Fibroblast of skin of right quadriceps (primary cell): Measurements from ENCODE around the gene PLIN5.

Source experiments
- DNase-seq: peaks from one replicate; pipeline ENCODE4 v3.0.0-alpha.2; 2013

Gene PLIN5

DNA sequence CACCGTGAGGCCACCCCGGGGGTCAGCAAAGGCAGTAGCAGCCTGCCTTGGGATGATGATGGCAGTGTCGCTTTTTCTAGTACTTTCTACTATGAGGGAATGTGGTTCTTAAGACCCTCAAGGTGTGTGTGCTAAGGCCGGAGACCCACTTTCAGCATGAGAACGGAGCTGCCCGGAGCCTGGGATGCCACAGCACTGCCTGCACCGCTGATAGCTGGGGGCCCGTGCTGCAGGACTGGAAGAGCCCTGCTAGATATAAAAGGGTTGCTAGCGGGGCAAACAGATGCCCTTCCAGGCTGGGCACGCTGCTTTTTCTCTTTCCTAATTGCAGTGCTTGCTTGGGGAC lies 31.2 kb downstream of the PLIN5 start:
- DNase-seq, result no peak

- no peak for DNase-seq
Measured at GRCh38 chr19:4503132-4503824, 31.7 kb downstream of the PLIN5 start.

GRCh38 chr19:4502282-4503131 lies 32.5 kb downstream of the PLIN5 start:
- DNase-seq, result no peak

DNA sequence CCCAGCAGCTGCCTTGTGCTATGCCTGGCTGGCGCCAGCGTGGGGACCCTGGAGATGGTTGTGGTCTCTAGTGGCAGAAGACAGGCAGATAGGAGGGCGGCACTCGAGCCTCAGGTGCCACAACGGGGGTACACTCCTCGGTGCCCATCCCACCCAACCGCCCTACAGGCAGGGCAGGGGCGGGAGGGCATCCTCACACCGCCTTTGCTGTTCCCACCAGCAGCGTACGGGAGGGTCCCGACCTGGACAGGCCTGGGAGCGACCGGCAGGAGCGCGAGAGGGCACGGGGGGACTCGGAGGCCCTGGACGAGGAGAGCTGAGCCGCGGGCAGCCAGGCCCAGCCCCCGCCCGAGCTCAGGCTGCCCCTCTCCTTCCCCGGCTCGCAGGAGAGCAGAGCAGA lies 33.3 kb downstream of the PLIN5 start:
- DNase-seq, result no peak

- DNase-seq, result no peak
Measured at GRCh38 chr19:4500841-4501591, 34.0 kb downstream of the PLIN5 start.

DNA sequence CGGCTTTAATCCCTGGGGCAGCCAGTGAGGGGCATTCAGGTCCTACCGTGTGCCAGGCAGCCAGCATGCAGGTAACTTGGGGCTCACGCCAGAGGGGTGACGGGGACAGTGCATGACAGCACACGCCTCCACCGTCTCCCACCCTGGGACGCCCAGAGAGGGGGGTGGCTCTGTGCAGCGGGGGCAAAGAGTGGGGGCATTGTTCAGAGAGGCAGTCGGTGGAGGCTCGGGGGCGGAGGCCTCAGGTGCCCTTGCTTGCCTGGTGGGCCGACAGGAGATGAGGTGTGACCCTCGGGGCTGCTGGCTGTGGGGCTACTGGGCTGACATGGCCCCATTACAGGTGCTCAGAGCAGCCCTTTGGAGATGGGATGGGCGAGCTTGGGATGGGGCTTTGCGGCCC lies 35.2 kb downstream of the PLIN5 start:
- DNase-seq, result no peak

DNA sequence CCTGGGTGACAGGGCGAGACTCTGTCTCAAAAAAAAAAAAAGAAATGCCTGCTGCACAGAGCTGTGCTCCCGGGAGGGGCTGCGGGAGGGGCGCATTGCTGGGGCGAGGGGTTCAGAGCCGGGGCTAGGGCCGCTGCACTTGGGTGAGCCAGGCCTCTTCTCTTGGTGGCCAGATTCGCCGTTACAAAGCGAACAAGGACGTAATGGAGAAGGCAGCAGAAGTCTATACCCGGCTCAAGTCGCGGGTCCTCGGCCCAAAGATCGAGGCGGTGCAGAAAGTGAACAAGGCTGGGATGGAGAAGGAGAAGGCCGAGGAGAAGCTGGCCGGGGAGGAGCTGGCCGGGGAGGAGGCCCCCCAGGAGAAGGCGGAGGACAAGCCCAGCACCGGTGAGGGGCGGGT lies 35.7 kb downstream of the PLIN5 start:
- DNase-seq, result no peak

- no peak for DNase-seq
Measured at GRCh38 chr19:4498694-4499093, 36.3 kb downstream of the PLIN5 start.

GRCh38 chr19:4497770-4498389 lies 37.1 kb downstream of the PLIN5 start:
- DNase-seq, result no peak

GRCh38 chr19:4496304-4496703 lies 38.7 kb downstream of the PLIN5 start:
- DNase-seq, result no peak

DNA sequence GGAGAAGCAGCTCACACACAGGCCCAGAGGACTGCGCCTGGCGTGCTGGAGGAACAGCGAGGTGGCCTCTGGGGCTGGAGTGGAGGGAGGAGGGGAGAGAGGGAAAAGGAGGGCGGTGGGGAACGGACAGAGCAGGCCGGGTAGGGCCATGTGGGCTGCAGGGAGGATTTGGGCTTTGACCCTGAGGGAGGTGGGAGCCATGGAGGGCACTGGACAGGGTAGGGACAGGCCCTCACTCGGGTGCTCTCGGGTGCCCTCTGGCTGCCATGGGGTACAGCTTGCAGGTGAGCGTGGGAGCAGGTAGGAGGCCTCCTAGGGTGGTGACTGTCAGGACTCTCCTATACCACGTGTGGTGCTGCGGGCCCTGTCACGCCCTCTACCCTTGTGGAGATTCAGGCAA lies 39.6 kb downstream of the PLIN5 start:
- no peak for DNase-seq

DNA sequence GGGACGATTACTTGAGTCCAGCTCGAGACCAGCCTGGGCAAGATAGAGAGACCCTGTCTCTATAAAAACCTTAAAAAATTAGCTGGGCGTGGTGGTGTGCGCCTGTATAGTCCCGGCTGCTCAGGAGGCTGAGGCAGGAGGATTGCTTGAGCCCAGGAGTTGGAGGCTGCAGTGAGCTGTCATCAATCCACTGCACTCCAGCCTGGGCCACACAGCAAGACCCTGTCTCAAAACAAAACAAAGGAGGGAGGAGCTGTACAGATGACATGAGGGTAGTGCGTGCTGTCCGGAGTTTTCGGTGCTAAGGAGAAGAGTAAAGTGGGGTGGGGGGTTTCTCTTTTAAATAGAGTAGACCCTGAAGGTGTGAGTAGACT lies 40.3 kb downstream of the PLIN5 start:
- DNase-seq, result no peak

DNA sequence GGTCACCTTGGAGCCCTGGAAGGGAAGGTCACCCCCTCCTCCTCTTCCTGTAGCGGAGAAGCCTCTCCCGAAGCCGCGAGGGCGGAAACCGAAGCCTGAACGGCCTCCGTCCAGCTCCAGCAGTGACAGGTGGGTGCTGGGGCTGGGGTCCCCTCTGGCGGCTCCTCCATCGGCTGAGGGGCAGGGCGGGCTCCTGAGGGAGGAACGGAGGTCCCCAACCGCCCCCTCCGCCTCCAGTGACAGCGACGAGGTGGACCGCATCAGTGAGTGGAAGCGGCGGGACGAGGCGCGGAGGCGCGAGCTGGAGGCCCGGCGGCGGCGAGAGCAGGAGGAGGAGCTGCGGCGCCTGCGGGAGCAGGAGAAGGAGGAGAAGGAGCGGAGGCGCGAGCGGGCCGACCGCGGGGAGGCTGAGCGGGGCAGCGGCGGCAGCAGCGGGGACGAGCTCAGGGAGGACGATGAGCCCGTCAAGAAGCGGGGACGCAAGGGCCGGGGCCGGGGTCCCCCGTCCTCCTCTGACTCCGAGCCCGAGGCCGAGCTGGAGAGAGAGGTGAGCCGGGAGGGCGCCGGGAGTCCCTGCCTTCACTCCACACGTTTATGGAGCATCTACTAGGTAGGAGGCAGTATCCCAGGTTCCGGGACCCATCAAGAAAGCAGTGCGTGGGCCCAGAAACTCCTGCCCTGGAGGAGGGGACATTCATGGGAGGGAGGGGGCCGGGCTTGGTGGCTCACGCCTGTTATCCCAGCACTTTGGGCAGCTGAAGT lies 40.9 kb downstream of the PLIN5 start:
- DNase-seq, result no peak

- DNase-seq, result no peak
Measured at GRCh38 chr19:4493104-4493928, 41.7 kb downstream of the PLIN5 start.

DNA sequence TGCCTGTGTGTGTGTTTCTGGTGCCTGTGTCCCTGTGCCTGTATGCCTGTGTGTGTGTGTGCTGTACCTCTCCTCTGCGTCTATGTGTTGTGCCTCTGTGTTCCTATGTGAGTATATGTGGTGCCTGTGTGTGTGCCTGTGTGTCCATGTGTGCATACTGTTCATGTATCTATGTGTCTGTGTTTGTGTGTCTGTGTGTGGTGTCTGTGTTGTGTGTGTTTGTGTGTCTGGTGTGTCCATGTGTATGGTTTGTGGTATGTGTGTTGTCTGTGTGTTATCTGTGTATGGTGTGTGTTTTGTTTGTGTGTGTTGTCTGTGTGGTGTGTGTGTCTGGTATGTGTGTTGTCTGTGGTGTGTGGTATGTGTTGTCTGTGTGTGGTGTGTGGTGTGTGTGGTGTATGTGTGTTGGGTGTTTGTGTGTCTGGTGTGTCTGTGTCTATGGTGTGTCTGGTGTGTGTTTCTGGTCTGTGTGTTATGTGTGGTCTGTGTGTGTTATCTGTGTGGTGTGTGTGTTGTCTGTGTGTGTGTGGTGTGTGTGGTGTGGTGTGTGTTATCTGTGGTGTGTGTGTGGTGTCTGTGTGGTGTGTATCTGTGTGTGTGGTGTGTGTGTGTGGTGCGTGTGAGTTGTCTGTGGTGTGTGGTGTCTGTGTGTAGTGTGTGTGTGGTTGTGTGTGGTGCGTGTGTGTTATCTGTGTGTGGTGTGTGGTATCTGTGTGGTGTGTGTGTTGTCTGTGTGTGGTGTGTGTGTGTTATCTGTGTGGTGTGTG lies 42.5 kb downstream of the PLIN5 start:
- DNase-seq, result no peak

GRCh38 chr19:4491446-4491845 lies 43.6 kb downstream of the PLIN5 start:
- DNase-seq, result no peak

- DNase-seq, result no peak
Measured at GRCh38 chr19:4488496-4488895, 46.5 kb downstream of the PLIN5 start.

- no peak for DNase-seq
Measured at GRCh38 chr19:4487572-4487971, 47.5 kb downstream of the PLIN5 start.

DNA sequence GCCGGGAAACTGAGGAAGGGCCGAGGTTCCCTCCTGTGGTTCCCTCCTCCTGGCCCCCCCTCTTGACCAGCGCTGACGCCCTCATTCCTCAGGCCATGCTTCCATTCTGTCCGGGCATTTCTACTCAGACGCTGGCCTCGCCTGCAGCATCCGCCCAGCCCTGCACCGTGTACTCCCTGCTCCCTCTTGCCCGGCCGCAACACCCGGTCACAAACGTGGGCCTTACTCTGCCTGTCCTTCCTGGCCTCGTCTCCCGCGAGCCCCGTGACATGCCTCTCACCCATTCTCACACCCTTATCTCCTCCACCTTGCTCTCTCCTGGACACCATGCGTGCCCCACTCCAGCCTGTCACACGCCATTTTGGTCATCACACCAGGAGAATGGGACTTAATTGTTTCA lies 51.6 kb downstream of the PLIN5 start:
- DNase-seq, result no peak

DNA sequence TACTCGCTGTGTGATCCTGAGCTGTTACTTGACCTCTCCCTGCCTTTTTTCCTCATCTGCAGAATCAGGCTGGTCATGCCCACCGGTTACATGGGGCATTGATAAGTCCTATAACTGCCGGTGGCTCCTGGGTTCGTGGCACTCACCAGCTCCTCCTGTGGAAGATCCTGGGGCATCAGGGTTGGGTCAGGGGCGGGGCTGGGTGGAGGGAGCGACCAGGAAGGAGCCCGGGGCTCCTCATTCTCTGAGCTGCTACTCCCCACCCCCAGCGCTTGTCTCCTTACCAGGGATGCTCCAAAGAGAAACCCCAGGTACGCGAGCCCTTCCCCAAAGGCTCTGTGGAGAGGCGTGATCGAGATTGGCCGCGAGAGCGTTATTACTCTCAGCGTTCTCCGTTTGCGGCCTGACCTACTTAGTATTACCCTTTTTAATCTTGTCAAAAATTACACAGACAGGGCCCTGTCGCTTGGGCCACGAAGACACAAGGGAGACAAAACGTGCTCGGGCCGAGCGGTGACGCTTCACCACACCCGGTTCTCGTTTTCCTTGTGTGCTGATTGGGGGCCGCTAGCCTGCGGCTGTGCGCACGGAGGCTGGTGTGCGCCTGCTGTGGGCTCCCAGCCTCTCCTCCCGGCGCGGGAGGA lies 52.2 kb downstream of the PLIN5 start:
- no peak for DNase-seq
